PC-9 (cell line): ENCODE data around the gene ZNF793. TPM values are rescaled to one million over a fixed set of nuclear protein-coding genes. Genes with fewer than 3 reads are reported as not detected.

Experiments
- BruUV-seq: library from RNA; stranded (reverse); fragments of 400-500 nt; replicated peaks from 2 replicates; lab custom pipeline; 2021; lab: Mats Ljungman, UMichigan
- CTCF ChIA-PET: fragments of 300-600 bp; sonication (Branson Sonifier 250); formaldehyde crosslinking; loops from one replicate; lab custom pipeline; 2022; ENCODE audit warnings: antibody characterized with exemption; lab: Charles Lee
- POLR2A ChIA-PET: fragments of 300-600 bp; sonication (Branson Sonifier 250); formaldehyde crosslinking; loops from one replicate; lab custom pipeline; 2022; ENCODE audit warnings: antibody characterized with exemption; ENCODE audit not compliant: unreplicated experiment; lab: Charles Lee
- DNase-seq, 2 experiments: peaks; one replicate each; pipeline versions ENCODE4 v3.0.0 to v3.0.0-alpha.2; 2015 to 2022; ENCODE audit warnings: mixed read lengths in 1 of 2
- H2AFZ ChIP-seq: fragments of 200-600 bp; sonication (generic); 2 replicates; pipeline ENCODE4 v1.8.1; 2017; ENCODE audit warnings: antibody characterized with exemption
- H3F3A ChIP-seq: fragments of 200-600 bp; sonication (generic); 2 replicates; pipeline ENCODE4 v1.8.1; 2017; ENCODE audit warnings: antibody characterized with exemption, mild to moderate bottlenecking, low read depth; ENCODE audit not compliant: insufficient read depth
- H3K27ac ChIP-seq: fragments of 200-600 bp; sonication (generic); 2 replicates; pipeline ENCODE4 v1.6.1; 2016; ENCODE audit warnings: mixed run types
- H3K27me3 ChIP-seq: fragments of 200-600 bp; sonication (generic); 2 replicates; pipeline ENCODE4 v1.6.1; 2016; ENCODE audit warnings: low read depth, mixed run types; ENCODE audit not compliant: insufficient read depth
- H3K36me3 ChIP-seq: fragments of 200-600 bp; sonication (generic); 2 replicates; pipeline ENCODE4 v1.6.1; 2016; ENCODE audit warnings: low read depth, mixed run types
- H3K4me1 ChIP-seq: fragments of 200-600 bp; sonication (generic); replicated peaks from 2 replicates; pipeline ENCODE4 v1.6.1; 2016; ENCODE audit warnings: mixed run types; ENCODE audit not compliant: insufficient read depth
- H3K4me2 ChIP-seq: fragments of 200-600 bp; sonication (generic); 2 replicates; pipeline ENCODE4 v1.6.1; 2017; ENCODE audit warnings: mixed run types
- H3K4me3 ChIP-seq: fragments of 200-600 bp; sonication (generic); 2 replicates; pipeline ENCODE4 v1.6.1; 2016; ENCODE audit warnings: mixed run types
- H3K79me2 ChIP-seq: fragments of 200-600 bp; sonication (generic); 2 replicates; pipeline ENCODE4 v1.6.1; 2017; ENCODE audit warnings: low read depth, mixed run types
- H3K9me2 ChIP-seq: fragments of 200-600 bp; sonication (generic); 2 replicates; pipeline ENCODE4 v1.8.1; 2017; ENCODE audit warnings: mild to moderate bottlenecking; ENCODE audit not compliant: insufficient read depth
- H3K9me3 ChIP-seq: fragments of 200-600 bp; sonication (generic); 2 replicates; pipeline ENCODE4 v1.8.1; 2016; ENCODE audit warnings: low read depth; ENCODE audit not compliant: insufficient read depth
- H4K20me1 ChIP-seq: fragments of 200-600 bp; sonication (generic); 2 replicates; pipeline ENCODE4 v1.8.1; 2017; ENCODE audit not compliant: insufficient read depth
- CTCF ChIP-seq: fragments of 200-600 bp; sonication (generic); conservative IDR thresholded peaks from 2 replicates; pipeline ENCODE4 v1.6.1; 2017; ENCODE audit warnings: mixed run types, antibody characterized with exemption, mild to moderate bottlenecking, moderate library complexity
- EZH2 ChIP-seq: fragments of 200-600 bp; sonication (generic); IDR thresholded peaks from 2 replicates; pipeline ENCODE4 v1.8.0; 2017; ENCODE audit warnings: antibody characterized with exemption, low read depth
- intact Hi-C: fragments of 100-400 bp; cut with micrococcal nuclease; formaldehyde crosslinking; loops from one replicate; pipeline ENCODE4 v1.10.0; 2022; ENCODE audit not compliant: unreplicated experiment
- total RNA-seq: library from RNA; stranded (reverse); gene quantifications from 2 replicates; pipeline ENCODE4 v1.2.3, GENCODE V29; 2021

Gene ZNF793
- total RNA-seq, 1 experiment from 2014 or later = 7.2 TPM

DNA sequence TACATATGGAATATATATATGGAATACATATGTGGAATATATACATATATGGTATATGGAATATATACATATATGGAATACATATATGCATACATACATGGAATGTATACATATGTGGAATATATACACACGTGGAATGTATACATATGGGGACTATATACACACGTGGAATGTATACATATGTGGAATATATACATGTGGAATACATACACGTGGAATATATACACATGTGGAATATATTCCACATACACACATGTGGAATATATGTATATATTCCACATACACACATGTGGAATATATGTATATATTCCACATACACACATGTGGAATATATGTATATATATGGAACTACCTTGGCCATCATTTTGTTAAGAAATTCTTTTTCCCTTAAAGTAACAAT lies 56.8 kb downstream of the ZNF793 start:
- Histone ChIP-seq H3F3A (no peaks in the 10 kb centered on the region), H3K79me2 (no peaks in the 10 kb centered on the region), H3K27me3 (no peaks in the 10 kb centered on the region), H3K36me3 (0 out of 2 replicates have a peak, but pooled peaks cover 8% of the 10 kb centered on the region), H3K9me3 (peaks cover 77% of the 10 kb centered on the region), H3K4me3 (no peak overlapping the region), H3K4me2 (no peak overlapping the region), H3K9me2 (no peaks in the 10 kb centered on the region), H3K4me1 (no peaks in the 10 kb centered on the region), H3K27ac (no peak overlapping the region), H4K20me1 (no peaks in the 10 kb centered on the region), H2AFZ (no peak overlapping the region)
- DNase-seq = no peak
- ChIA-PET CTCF (no interaction called here), POLR2A (no interaction called here)
- intact Hi-C loops = no loop called here
- TF ChIP-seq CTCF = no peak
- no peak for TF ChIP-seq EZH2
- no TSS peak for BruUV-seq

DNA sequence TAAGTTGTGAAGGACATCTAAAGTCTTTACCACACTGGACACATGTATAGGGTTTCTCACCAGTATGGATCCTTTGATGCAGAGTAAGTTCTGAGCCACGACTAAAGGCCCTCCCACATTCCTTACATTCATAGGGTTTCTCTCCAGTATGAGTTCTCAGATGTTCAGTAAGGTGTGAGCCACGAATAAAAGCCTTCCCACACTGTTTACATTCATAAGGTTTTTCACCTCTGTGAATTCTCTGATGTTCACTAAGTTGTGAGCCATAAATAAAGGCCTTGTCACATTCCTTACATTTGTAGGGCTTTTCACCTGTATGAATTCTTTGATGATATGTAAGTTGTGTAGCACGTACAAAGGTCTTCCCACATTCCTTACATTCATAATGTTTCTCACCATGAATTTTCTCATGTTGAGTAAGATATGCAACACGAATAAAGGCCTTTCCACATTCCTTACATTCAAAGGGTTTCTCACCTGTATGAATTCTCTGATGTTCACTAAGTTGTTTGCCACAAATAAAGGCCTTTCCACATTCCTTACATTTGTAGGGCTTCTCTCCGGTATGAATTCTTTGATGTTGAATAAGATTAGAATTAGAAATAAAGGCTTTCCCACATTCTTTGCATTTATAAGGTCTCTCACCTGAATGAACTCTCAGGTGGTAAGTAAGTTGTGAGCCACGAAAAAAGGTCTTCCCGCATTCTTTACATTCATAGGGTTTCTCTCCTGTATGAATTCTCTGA lies 58.1 kb downstream of the ZNF793 start:
- POLR2A ChIA-PET = no interaction called here
- Histone ChIP-seq H3K4me2 (no peak overlapping the region), H3K27ac (no peak overlapping the region), H3K4me3 (no peak overlapping the region), H3K79me2 (no peaks in the 10 kb centered on the region), H3K27me3 (no peaks in the 10 kb centered on the region), H3K9me2 (no peaks in the 10 kb centered on the region), H3K9me3 (peaks cover 77% of the 10 kb centered on the region), H4K20me1 (no peaks in the 10 kb centered on the region), H3K4me1 (no peaks in the 10 kb centered on the region), H2AFZ (no peak overlapping the region), H3F3A (no peaks in the 10 kb centered on the region), H3K36me3 (0 out of 2 replicates have a peak, but pooled peaks cover 8% of the 10 kb centered on the region)
- CTCF ChIA-PET = no interaction called here
- no peak for DNase-seq
- BruUV-seq = no TSS peak
- TF ChIP-seq EZH2 = no peak
- TF ChIP-seq CTCF = no peak
- intact Hi-C loops = no loop called here

DNA sequence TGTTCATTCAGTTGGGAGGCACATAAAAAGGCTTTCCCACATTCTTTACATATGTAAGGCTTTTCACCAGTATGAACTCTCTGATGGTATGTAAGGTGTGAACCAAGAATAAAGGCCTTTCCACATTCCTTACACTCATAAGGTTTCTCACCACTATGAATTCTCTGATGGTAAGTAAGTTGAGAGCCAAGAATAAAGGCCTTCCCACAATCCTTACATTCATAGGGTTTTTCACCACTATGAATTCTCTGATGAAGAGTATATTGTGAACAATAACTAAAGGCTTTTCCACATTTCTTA lies 58.6 kb downstream of the ZNF793 start:
- no peaks in the 10 kb centered on the region for H3K27me3 ChIP-seq
- no peaks in the 10 kb centered on the region for H3F3A ChIP-seq
- 0 out of 2 replicates have a peak, but pooled peaks cover 8% of the 10 kb centered on the region for H3K36me3 ChIP-seq
- no TSS peak for BruUV-seq
- TF ChIP-seq CTCF = no peak
- TF ChIP-seq EZH2 = no peak
- ChIA-PET CTCF (no interaction called here), POLR2A (no interaction called here)
- H4K20me1 ChIP-seq = no peaks in the 10 kb centered on the region
- DNase-seq = no peak
- peaks cover 81% of the 10 kb centered on the region for H3K9me3 ChIP-seq
- no peaks in the 10 kb centered on the region for H3K4me1 ChIP-seq
- no peaks in the 10 kb centered on the region for H3K9me2 ChIP-seq
- H3K4me3 ChIP-seq = no peak overlapping the region
- H3K27ac ChIP-seq = no peak overlapping the region
- H3K79me2 ChIP-seq = no peaks in the 10 kb centered on the region
- no peak overlapping the region for H3K4me2 ChIP-seq
- intact Hi-C loops = no loop called here
- H2AFZ ChIP-seq = no peak overlapping the region
